GM20431 (cell line): Measurements from ENCODE around the gene KIF13A.
"Not testable (repeated sequence)": the region's sequence is repeated elsewhere in the genome, so short reads cannot be mapped to it uniquely, and the experiment has no call there.

Experiments
- in situ Hi-C: fragments of 300-500 bp; cut with MseI, MboI; formaldehyde crosslinking; loops from one replicate; pipeline ENCODE4 v1.15.0; 2020; ENCODE audit warnings: low sequenced_read_pairs; ENCODE audit not compliant: unreplicated experiment

Gene KIF13A

DNA sequence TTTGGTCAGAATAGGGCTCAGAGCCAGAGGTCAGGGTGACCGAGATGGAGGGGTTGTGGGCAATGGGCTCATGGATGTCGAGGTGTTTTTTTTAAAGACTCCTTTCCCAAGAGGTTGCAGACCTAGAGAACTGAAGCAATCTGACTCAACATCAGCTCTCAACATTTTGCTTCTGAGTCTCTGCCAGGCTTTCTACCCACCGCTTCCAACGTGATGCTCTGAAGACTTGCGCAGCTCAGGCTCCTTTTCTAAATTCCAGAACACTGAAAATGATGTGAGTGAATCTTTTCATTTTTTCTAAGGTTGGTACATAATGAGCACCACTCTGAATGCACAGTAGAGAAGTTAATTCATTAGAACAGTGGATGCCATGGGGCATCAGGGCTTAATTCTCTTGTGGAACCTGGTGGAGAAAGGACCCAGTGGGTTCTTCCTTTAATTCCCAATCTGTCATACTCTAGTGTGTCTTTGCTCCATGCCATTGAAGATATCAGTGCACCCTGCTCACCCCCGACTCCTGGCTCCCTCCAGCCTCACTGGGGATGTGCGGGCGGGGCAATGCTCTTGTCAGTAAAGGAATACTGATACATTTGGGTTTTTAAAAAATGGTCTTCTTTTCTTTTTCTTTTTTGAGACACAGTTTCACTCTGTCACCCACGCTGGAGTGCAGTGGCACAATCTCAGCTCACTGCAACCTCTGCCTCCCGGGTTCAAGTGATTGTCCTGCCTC is 17.0 kb upstream of the KIF13A start:
- in situ Hi-C loops: no loop called here

DNA sequence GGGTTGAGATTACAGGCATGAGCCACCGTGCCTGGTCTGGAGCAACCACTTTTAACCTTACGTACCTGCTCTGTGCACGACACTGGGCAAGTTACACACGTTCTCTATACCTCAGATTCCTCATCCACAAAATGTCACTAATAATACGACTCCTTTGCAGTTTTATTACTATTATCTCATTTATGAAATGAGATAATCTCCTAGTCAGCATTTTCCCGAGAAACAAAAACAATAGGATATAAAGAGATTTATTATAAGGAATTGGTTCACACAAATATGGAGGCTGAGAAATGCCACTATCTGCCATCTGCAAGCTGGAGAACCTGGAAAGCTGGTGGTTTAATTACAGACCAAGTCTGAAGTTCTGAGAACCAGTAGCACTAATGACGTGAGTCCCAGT is 12.0 kb upstream of the KIF13A start:
- in situ Hi-C loops: no loop called here

DNA sequence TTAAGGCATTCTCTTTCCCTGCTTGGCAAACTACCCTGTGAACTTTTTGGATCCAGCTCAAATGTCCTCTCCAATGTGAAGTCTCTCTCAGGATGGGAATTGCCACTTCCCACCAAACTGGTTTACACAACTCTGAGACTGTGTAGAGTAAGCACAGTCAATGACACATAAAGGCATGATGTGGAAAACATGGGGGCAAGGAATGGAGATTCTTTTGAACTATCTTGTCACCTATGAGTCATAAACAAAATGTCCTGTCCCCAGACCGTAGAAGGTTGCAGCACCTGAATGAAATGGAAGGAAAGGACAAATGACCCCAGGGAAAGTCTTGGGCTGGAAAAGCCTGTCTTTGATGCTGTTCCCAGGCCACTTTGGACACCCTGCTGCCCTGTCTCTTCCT is 11.0 kb upstream of the KIF13A start:
- in situ Hi-C loops: no loop called here

DNA sequence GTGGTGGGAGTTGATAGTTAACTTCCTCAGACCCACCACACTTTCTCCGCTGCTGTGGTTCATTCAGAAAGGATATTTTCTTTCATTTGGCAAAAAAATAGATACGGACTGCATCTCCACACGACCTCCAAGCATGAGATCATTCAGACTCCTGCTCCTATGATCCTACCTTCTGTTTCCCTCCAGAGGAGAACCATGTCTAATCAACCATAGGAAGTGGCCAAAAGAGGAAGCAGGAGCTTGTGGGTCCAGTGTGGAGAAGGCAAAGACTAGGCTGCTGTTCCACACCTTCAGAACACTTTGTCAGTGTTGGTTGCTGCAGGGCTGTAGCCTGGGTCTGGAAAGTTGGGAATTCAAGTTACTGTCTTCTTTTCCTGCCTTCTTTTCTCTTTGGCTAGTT is 10.6 kb upstream of the KIF13A start:
- in situ Hi-C loops: no loop called here

DNA sequence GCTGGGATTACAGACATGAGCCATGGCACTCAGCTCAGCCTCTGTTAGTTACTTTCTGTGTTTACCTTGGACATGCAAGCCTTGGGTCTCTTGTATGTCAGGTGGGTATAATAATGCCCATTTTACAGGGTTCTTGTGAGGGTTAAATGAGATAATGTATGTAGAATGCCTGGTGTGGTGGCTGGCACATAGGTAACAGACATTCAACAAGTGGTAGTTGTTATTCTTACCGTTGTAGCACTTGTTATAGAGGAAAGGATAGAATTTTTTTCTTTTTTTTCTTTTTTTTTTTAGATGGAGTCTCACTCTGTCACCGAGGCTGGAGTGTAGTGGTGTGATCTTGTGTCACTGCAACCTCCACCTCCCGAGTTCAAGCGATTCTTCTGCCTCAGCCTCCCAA is 8.0 kb upstream of the KIF13A start:
- in situ Hi-C loops: no loop called here

DNA sequence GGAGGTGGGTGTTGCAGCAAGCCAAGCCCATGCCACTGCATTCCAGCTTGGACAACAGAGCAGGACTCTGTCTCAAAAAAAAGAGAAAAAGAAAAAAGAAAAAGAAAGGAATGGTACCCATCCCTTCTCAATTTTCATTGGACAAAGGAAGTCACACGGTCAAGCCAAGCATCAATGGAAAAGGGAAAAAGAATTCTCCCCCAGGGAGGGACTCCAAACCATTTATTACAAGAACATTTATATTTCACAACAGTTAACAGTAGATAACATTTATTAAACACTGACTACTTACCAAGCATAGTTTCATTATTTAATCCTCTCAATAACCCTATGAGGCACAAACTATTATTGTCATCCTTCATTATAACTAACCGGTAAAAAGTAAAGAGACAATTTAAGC is 6.6 kb upstream of the KIF13A start:
- in situ Hi-C loops: no loop called here

DNA sequence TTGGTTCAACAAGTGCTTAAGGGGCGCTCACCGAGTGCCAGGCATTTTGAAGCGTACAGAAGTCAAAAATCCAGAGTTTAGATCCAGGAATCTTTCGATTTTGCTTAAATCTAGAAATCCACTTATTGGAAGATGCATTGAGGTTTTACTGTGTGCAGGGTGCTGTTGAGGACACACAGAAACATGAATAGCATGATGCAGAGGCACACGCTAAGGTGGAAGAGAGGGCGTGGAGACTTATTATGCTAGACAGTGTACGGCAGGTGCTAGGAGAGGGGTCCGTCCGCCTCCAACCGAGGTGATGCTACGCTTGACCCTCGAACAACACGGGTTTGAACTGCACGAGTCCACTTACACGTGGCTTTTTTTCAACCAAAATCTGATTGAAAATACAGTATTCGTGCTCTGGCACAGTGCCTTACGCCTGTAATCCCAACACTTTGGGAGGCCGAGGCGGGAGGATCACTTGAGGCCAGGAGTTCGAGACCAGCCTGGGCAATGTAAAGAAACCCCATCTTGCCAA is 1.0 kb upstream of the KIF13A start:
- in situ Hi-C loops: no loop called here

DNA sequence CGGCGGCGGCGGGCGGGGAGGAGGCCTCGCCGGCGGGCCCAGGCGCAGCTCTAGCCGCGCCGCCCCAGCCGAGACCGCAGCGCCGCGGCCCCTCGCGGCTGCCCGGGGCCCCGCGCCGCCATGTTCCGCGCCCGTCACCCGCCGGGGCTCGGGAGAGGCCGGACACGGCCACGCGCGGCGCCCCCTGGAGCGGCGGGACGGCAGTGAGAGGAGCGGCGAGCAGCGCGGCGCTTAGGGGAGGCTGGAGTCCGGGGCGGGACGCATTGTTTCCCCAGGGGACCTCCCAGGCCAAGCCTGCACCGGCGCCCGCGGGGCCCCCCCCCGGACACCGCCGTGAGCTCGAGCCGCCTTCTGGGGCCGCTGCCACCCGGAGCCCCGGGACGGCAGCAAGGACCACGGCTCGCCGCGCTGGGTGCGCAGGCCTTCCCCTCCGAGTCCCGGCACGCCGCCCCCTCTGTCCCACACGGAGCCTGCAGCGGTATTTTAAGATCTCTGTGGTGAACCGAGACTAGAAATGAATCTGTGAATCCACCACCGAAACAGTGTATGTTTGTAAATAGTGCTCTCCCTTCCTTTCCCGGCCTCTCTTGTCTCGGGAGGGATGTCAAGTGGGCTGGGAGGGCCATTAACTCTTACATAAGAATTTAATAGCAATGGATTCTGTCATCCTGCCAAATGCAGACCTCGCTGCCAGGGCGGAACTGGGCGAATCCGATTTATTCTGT is 424 bp upstream of the KIF13A start:
- in situ Hi-C loops: no loop called here

DNA sequence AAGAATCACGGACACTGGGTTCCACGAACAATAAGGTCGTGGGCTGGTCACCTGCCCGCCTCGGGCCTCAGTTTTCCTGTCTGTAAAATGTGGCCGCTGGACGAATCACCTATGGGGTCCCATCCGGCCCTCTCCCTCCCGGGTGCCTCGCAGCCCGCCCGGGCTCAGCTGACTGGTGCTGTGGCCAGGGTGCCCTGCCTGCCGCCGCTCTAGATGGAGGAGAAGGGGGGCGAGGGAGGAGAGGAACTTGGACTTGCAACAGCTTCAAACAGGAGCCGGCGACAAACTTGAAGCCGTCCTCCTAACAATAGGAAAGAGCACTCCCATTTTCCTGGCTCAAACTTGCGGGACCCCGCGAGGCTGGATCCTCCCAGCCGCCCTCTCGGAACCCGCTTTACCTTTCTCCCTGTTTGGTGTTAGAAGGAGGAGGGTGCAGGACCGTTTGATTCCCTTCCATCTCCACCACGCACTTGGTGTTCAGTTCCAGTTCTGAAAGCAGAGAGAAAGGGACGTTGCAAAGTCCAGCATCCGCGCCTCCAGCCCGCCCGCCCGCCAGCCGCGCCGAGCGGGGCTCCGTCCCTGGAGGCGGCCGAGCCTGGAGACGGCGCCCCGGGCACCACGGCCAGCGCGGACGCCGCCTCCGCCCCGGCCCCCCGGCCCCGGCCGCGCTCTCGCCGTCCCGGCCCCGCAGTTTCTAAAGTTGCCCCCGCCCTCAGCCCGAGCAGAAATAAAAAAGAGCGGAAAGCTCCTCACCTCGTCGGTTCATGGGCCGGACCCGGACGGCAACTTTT is 584 bp downstream of the KIF13A start:
- in situ Hi-C loops: no loop called here

DNA sequence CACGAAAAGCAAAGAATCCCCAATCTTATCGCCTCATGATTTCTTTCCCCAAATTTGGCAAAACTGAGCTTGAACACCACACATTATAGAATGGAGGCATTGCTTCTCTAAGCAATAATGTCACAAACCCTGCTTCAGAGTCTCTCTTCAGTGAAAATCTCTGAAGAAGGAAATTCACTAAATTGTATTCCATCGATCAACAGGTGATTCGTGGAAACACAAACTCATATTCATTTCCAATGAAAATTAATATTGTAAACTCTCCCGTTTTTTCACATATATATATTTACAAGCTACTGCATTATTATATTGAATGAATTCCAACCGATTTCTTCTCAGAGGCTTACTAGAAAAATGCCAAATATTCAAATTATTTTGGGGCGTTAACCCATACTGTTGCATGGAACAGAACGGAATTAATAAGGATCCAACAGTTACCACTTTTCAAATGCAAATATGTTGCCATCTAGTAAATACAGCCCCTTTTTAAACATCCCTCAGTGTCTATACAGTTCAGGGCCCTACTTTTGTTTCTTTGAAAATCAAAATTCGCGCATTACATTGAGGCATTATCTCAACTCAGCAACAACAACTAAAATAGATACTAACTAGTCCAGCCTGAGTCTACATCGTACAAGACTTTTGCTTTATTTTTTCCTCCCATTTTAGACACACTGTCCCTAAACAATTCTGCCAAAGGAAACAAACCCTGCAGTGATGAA is 1.3 kb downstream of the KIF13A start:
- in situ Hi-C loops: no loop called here

DNA sequence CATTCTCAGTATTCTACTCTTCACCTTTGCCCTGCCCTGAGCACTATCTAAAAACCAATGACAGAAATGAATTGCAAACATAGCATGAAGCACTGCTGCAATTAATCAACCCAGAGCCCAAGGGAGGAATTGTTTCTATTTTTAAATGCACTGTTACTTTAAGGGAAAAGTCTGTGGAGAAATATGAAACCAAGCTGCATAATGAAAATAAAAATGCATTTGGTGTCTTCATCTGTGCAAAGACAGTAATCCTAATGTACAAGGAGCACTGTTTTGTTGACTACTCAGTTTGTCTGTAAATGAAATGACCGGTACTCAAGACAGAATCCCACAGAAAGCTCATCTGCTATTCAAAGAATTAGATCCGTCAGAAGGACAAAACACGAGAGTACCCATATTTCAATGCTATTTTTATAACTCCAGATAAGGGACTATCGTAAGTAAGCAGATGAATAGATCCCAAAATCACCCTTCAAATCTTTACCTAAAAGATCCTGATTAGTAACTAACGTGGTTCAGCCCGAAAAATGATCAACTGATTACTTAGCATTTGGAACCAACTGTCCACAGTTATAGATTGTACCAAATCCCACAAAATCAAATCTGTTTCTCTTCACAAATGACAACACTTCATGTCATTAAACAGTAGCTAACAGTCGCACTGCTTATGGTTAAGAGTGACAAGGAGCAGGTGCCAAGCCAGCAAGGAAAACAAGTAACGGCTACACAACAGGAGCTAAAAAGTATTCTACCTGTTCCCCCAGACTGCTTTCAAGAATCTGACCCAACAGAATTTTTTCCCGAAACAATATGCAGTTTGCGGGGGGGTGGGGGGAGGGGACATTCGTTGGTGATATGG is 2.4 kb downstream of the KIF13A start:
- in situ Hi-C loops: no loop called here

DNA sequence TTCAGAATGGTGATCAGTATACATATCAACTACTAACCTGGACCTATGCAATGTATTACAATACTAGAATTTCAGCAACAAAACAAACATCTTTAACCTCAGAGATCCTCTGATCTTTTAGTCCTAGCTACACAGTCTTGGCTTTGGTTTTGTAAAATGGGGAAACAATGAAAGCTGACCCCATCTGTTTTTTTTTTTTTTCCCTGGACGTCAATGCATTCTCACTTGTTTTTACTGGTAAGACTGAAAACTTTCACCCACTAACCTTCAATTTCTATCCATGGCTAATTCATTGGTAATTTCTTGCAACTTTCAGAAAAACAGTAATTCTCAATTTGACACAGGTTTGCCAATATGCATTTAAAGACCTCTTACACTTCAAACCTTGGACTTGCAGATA is 3.0 kb downstream of the KIF13A start:
- in situ Hi-C loops: no loop called here

DNA sequence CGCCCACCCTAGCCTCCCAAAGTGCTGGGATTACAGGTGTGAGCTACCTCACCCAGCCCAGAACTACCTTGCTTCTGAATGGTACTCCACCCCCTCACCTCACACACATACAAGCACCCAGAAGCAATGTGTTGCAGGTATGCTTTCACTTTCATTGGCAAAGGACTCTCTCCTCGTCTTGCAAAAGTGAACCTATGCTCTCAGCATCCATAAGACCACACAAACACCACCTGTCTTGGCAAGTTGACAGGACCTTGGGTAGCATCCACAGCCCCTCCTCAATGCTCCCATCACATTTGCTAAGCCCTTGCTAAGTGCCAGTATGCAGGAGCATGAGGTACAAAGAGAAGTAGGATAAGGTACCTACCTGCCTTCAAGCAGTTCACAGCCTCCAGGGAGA is 3.7 kb downstream of the KIF13A start:
- in situ Hi-C loops: no loop called here

DNA sequence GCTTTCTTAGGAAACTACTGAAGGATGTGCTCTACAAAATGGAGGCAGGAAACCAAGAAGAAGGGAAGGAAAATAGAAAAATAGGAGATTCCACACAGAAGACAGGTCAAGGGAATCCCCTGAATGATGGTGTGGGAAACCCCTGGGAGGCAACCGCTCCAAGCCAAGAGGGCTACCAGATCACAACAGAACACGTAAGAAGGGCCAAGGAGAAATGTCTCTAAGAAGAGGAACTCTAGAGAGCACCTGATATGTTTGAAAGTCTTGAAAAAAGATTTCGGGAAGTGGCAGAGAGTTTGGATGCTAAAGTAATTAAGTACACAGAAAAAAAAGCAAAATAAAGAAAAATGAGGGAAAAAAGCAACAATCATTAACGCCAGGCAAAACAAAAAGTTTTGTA is 7.1 kb downstream of the KIF13A start:
- in situ Hi-C loops: no loop called here

DNA sequence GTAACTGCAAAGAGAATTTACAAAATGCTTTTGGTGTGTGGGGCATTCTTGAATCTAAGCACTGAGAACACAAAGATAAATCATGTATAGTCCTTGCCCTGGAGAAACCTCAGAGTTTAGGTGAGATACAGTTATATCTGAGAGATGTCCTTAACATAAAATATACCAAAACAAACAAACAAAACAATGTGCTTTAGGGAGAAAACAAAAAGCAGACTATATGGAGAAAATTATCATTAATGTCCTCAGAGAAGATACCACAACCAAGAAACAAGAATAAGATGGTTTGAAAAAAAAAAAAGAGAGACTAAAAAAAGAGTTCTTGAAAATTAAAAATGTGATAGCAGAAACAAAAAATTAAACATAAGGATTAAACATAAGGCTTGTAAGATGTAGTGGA is 8.0 kb downstream of the KIF13A start:
- in situ Hi-C loops: no loop called here

DNA sequence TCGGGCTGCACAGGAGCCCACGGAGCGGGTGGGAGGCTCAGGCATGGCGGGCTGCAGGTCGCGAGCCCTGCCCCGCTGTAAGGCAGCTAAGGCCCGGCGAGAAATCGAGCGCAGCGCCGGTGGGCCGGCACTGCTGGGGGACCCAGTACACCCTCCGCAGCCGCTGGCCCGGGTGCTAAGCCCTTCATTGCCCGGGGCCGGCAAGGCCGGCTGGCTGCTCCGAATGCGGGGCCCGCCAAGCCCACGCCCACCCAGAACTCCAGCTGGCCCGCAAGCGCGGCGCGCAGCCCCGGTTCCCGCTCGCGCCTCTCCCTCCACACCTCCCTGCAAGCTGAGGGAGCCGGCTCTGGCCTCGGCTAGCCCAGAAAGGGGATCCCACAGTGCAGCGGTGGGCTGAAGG is 11.2 kb downstream of the KIF13A start:
- in situ Hi-C loops: not testable (repeated sequence)

DNA sequence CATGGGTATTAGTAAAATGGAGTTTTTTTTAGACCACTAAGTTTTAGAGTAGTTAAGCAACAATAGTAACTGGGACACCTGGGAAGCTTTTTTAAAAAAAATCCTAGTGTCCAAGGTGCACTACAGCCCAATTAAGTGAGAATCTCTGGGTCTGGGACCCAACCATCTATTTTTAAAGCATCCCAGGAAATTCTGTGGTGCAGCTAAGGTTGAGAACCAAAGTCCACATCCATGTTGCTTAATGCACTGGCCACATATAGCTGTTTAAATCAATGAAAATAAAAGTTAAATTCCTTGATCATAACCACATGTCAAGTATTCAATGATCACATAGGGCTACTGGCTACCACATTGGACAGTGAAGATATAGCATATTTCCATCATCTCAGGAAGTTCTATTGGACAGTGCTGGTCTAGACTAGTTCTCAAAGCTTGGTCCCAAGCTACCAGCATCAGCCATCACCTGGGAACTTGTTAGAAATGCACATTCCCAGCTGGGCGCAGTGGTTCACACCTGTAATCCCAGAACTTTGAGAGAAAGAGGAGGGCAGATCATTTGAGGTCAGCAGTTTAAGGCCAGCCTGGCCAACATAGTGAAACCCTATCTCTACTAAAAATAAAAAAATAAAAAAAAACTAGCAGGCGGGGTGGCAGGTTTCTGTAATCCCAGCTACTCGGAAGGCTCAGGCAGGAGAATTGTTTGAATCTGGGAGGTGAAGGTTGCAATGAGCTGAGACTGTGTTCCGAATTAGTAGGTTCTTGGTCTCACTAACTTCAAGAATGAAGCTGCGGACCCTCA is 12.7 kb downstream of the KIF13A start:
- in situ Hi-C loops: no loop called here

DNA sequence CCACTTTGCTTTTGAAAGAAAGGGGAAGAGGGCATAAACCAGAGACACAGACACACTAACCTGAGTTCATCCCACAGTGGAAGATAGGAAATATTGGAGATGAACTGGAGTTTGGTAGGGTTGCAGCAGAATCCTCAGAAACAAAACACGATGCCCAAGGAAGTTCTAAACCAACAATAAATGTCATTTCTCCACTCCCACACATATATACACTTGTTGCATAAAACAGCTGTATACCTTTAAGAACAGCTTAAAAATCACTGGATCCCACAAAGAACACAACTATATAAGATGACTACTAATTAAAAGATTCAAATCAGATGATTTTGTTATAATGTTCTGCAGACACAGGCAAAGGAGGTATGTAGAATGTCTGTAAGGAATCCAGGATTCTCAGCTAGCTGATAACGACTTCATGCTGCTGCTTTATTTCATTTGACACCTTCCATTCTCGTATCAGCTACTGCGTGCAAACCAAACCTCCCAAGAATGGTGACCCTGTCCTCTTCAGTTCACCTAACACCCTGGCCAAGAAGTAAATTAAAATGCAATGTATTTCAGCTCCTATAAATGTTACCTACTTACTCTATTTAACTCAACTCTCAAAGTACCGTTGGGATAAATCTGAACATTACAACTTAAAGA is 14.3 kb downstream of the KIF13A start:
- in situ Hi-C loops: no loop called here
